GM12891 (cell line): ENCODE data around the gene IL13RA1.

Experiments used
- PAX5 ChIP-seq: IDR thresholded peaks from 2 replicates; pipeline ENCODE4 v1.6.1; 2011; ENCODE audit warnings: low read length, moderate library complexity, mild to moderate bottlenecking; ENCODE audit not compliant: insufficient read depth, severe bottlenecking
- POLR2A ChIP-seq: IDR thresholded peaks from 2 replicates; pipeline ENCODE4 v1.6.1; 2011; ENCODE audit warnings: low read depth, low read length, control low read depth
- POLR2AphosphoS5 ChIP-seq: IDR thresholded peaks from 2 replicates; pipeline ENCODE4 v1.6.1; 2011; ENCODE audit warnings: low read depth, low read length, control low read depth
- TAF1 ChIP-seq: IDR thresholded peaks from 2 replicates; pipeline ENCODE4 v1.6.1; 2011; ENCODE audit warnings: low read depth, low read length, control low read depth

GRCh38 chrX:118758511-118758910 lies 31.1 kb downstream of the IL13RA1 start:
- TF ChIP-seq POLR2A (no peak), POLR2AphosphoS5 (no peak), TAF1 (no peak), PAX5 (no peak)
